HL-60 (cell line): ENCODE data around the gene BAG5.
A peak's percentile ranks its signal among the peaks of the same experiment; 100 is the strongest.

Experiments used
- DNase-seq, 2 experiments: peaks; one replicate each; pipeline ENCODE4 v3.0.0-alpha.2; 2010 to 2020; ENCODE audit warnings: low read depth in 1 of 2, low spot score in 1 of 2
- H3K27ac ChIP-seq: fragments of 250-450 bp; sonication (Bioruptor Pico); replicated peaks from 2 replicates; pipeline ENCODE4 v1.5.1; 2020; ENCODE audit warnings: mild to moderate bottlenecking, moderate library complexity
- H3K27me3 ChIP-seq: fragments of 250-450 bp; sonication (Bioruptor Pico); 2 replicates; pipeline ENCODE4 v1.5.1; 2021; ENCODE audit warnings: mild to moderate bottlenecking, moderate library complexity; ENCODE audit not compliant: insufficient read depth, poor library complexity, severe bottlenecking
- H3K4me3 ChIP-seq: replicated peaks from 2 replicates; pipeline ENCODE4 v1.5.1; 2011; ENCODE audit warnings: mild to moderate bottlenecking, control low read depth, low read length; ENCODE audit not compliant: insufficient read depth
- CTCF ChIP-seq: IDR thresholded peaks from one replicate; pipeline ENCODE4 v1.5.1; 2011; ENCODE audit warnings: low read length, control low read depth, inconsistent platforms; ENCODE audit not compliant: insufficient read depth
- GABPA ChIP-seq: IDR thresholded peaks from 2 replicates; pipeline ENCODE4 v1.6.1; 2012; ENCODE audit warnings: low read depth
- POLR2AphosphoS5 ChIP-seq: IDR thresholded peaks from 2 replicates; pipeline ENCODE4 v1.6.1; 2012; ENCODE audit warnings: low read depth
- SPI1 ChIP-seq: IDR thresholded peaks from 2 replicates; pipeline ENCODE4 v1.6.1; 2012; ENCODE audit warnings: low read depth, mild to moderate bottlenecking, borderline replicate concordance
- TF ChIP-seq, protein P1 (sequence below): IDR thresholded peaks from 2 replicates; pipeline ENCODE4 v1.6.1; 2012; ENCODE audit warnings: low read depth; ENCODE audit not compliant: insufficient replicate concordance

The BAG5 gene

GRCh38 chr14:103528146-103528586, 34.3 kb downstream of the BAG5 start:
- DNase-seq: no peak
- no peak for TF ChIP-seq GABPA
- TF ChIP-seq CTCF: no peak
- TF ChIP-seq SPI1: no peak
- TF ChIP-seq, protein P1, sequence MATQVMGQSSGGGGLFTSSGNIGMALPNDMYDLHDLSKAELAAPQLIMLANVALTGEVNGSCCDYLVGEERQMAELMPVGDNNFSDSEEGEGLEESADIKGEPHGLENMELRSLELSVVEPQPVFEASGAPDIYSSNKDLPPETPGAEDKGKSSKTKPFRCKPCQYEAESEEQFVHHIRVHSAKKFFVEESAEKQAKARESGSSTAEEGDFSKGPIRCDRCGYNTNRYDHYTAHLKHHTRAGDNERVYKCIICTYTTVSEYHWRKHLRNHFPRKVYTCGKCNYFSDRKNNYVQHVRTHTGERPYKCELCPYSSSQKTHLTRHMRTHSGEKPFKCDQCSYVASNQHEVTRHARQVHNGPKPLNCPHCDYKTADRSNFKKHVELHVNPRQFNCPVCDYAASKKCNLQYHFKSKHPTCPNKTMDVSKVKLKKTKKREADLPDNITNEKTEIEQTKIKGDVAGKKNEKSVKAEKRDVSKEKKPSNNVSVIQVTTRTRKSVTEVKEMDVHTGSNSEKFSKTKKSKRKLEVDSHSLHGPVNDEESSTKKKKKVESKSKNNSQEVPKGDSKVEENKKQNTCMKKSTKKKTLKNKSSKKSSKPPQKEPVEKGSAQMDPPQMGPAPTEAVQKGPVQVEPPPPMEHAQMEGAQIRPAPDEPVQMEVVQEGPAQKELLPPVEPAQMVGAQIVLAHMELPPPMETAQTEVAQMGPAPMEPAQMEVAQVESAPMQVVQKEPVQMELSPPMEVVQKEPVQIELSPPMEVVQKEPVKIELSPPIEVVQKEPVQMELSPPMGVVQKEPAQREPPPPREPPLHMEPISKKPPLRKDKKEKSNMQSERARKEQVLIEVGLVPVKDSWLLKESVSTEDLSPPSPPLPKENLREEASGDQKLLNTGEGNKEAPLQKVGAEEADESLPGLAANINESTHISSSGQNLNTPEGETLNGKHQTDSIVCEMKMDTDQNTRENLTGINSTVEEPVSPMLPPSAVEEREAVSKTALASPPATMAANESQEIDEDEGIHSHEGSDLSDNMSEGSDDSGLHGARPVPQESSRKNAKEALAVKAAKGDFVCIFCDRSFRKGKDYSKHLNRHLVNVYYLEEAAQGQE: no peak
- TF ChIP-seq POLR2AphosphoS5: no peak

GRCh38 chr14:103527408-103528145, 34.9 kb downstream of the BAG5 start:
- TF ChIP-seq SPI1 (no peak), POLR2AphosphoS5 (no peak), CTCF (no peak), GABPA (no peak)
- TF ChIP-seq, protein P1: no peak
- no peak overlapping the region for H3K27ac ChIP-seq
- peaks cover 8% of the 10 kb centered on the region for H3K27me3 ChIP-seq

More at GRCh38 chr14:103528146-103528586, 34.3 kb downstream of the BAG5 start:
- peak overlapping the region; percentile 99 for H3K4me3 ChIP-seq
- H3K27ac ChIP-seq: peak overlapping the region; percentile 81
- peaks cover 3% of the 10 kb centered on the region for H3K27me3 ChIP-seq

GRCh38 chr14:103526914-103527248, 35.6 kb downstream of the BAG5 start:
- H3K27ac ChIP-seq: no peak overlapping the region
- H3K27me3 ChIP-seq: peaks cover 12% of the 10 kb centered on the region
- DNase-seq: no peak
- no peak overlapping the region for H3K4me3 ChIP-seq
- TF ChIP-seq, protein P1: no peak
- no peak for TF ChIP-seq SPI1
- no peak for TF ChIP-seq POLR2AphosphoS5
- TF ChIP-seq GABPA: no peak
- TF ChIP-seq CTCF: no peak

More at GRCh38 chr14:103527408-103528145, 34.9 kb downstream of the BAG5 start:
- H3K4me3 ChIP-seq: no peak overlapping the region
- DNase-seq: no peak
